Measurements from ENCODE around the gene ZC3H10. TPM values are rescaled to one million over a fixed set of nuclear protein-coding genes. Genes with fewer than 3 reads are reported as not detected.

Gene ZC3H10
- total RNA-seq, 1 donor from 2014 or later = 3.0 TPM

GRCh38 chr12:56163533-56164344, 45.7 kb downstream of the ZC3H10 start:
- Histone ChIP-seq H3K27me3 (ENCODE audit: control insufficient read depth, insufficient read depth, low read length) (no peaks in the 10 kb centered on the region), H3K36me3 (ENCODE audit: control insufficient read depth, insufficient read depth, low read length) (peaks cover 6% of the 10 kb centered on the region), H3K4me3 (ENCODE audit: low read depth, low read length) (no peak overlapping the region)
- no peak for DNase-seq (ENCODE audit: low read depth)
- no peak for TF ChIP-seq CTCF (IDR thresholded peaks at IDR 0.05; ENCODE audit: insufficient read depth, low read length, poor library complexity, severe bottlenecking)

- no peaks in the 10 kb centered on the region for H3K27me3 ChIP-seq (ENCODE audit: control insufficient read depth, insufficient read depth, low read length)
- H3K4me3 ChIP-seq (ENCODE audit: low read depth, low read length) = no peak overlapping the region
- peaks cover 6% of the 10 kb centered on the region for H3K36me3 ChIP-seq (ENCODE audit: control insufficient read depth, insufficient read depth, low read length)
- no peak for DNase-seq (ENCODE audit: low read depth)
- no peak for TF ChIP-seq CTCF (IDR thresholded peaks at IDR 0.05; ENCODE audit: insufficient read depth, low read length, poor library complexity, severe bottlenecking)
Measured at GRCh38 chr12:56164345-56164729, 46.3 kb downstream of the ZC3H10 start.

- Histone ChIP-seq H3K4me3 (ENCODE audit: low read depth, low read length) (no peak overlapping the region), H3K27me3 (ENCODE audit: control insufficient read depth, insufficient read depth, low read length) (no peaks in the 10 kb centered on the region), H3K36me3 (ENCODE audit: control insufficient read depth, insufficient read depth, low read length) (peaks cover 5% of the 10 kb centered on the region)
- TF ChIP-seq CTCF (IDR thresholded peaks at IDR 0.05; ENCODE audit: insufficient read depth, low read length, poor library complexity, severe bottlenecking) = no peak
- DNase-seq (ENCODE audit: low read depth) = no peak
Measured at GRCh38 chr12:56165369-56165768, 47.3 kb downstream of the ZC3H10 start.

GRCh38 chr12:56169229-56169759, 51.2 kb downstream of the ZC3H10 start:
- H3K4me3 ChIP-seq (ENCODE audit: low read depth, low read length) = no peak overlapping the region
- no peaks in the 10 kb centered on the region for H3K27me3 ChIP-seq (ENCODE audit: control insufficient read depth, insufficient read depth, low read length)
- no peak for TF ChIP-seq CTCF (IDR thresholded peaks at IDR 0.05; ENCODE audit: insufficient read depth, low read length, poor library complexity, severe bottlenecking)
- H3K36me3 ChIP-seq (ENCODE audit: control insufficient read depth, insufficient read depth, low read length) = peaks cover 7% of the 10 kb centered on the region
- DNase-seq (ENCODE audit: low read depth) = no peak

GRCh38 chr12:56172839-56173238, 54.8 kb downstream of the ZC3H10 start:
- no peak for DNase-seq (ENCODE audit: low read depth)
- Histone ChIP-seq H3K27me3 (ENCODE audit: control insufficient read depth, insufficient read depth, low read length) (no peaks in the 10 kb centered on the region), H3K36me3 (ENCODE audit: control insufficient read depth, insufficient read depth, low read length) (peaks cover 7% of the 10 kb centered on the region), H3K4me3 (ENCODE audit: low read depth, low read length) (no peak overlapping the region)
- no peak for TF ChIP-seq CTCF (IDR thresholded peaks at IDR 0.05; ENCODE audit: insufficient read depth, low read length, poor library complexity, severe bottlenecking)

Other genes starting within 250 kb of the ZC3H10 start
- 43.5 and 47.6 TPM in 2 replicates for gene PYM1, start 190.4 kb upstream of the ZC3H10 start, total RNA-seq
- gene DGKA, start 187.1 kb upstream of the ZC3H10 start, total RNA-seq = 59.4 and 60.9 TPM in 2 replicates
- 0.96 and 1.1 TPM in 2 replicates for gene PMEL, start 152.2 kb upstream of the ZC3H10 start, total RNA-seq
- gene CDK2, start 151.4 kb upstream of the ZC3H10 start, total RNA-seq = 21.4 and 23.2 TPM in 2 replicates
- 78.2 and 81.0 TPM in 2 replicates for gene RAB5B, start 144.2 kb upstream of the ZC3H10 start, total RNA-seq
- 12.0 and 18.0 TPM in 2 replicates for gene SUOX, start 121.0 kb upstream of the ZC3H10 start, total RNA-seq
- gene IKZF4, start 97.2 kb upstream of the ZC3H10 start, total RNA-seq = 5.7 and 5.8 TPM in 2 replicates
- gene RPS26, start 76.3 kb upstream of the ZC3H10 start, total RNA-seq = 1,382 and 1,633 TPM in 2 replicates
- 12.3 and 17.3 TPM in 2 replicates for gene ERBB3, start 38.1 kb upstream of the ZC3H10 start, total RNA-seq
- 149 and 179 TPM in 2 replicates for gene PA2G4, start 13.7 kb upstream of the ZC3H10 start, total RNA-seq
- 2,735 and 3,237 TPM in 2 replicates for gene RPL41, start 1.6 kb upstream of the ZC3H10 start, total RNA-seq
- gene ESYT1, start 10.0 kb downstream of the ZC3H10 start, total RNA-seq = 213 and 309 TPM in 2 replicates
- gene MYL6B, start 34.3 kb downstream of the ZC3H10 start, total RNA-seq = 95.2 and 107 TPM in 2 replicates
- gene MYL6, start 40.1 kb downstream of the ZC3H10 start, total RNA-seq = 1,283 and 1,365 TPM in 2 replicates
- gene SMARCC2, start 71.2 kb downstream of the ZC3H10 start, total RNA-seq = 33.7 and 40.5 TPM in 2 replicates
- 77.4 and 94.0 TPM in 2 replicates for gene RNF41, start 103.7 kb downstream of the ZC3H10 start, total RNA-seq
- gene NABP2, start 106.1 kb downstream of the ZC3H10 start, total RNA-seq = 38.9 and 47.6 TPM in 2 replicates
- 0.08 TPM in 1 of 2 replicates, not detected in the other for gene SLC39A5, start 111.8 kb downstream of the ZC3H10 start, total RNA-seq
- 38.8 and 45.2 TPM in 2 replicates for gene ANKRD52, start 140.1 kb downstream of the ZC3H10 start, total RNA-seq
- gene COQ10A, start 148.7 kb downstream of the ZC3H10 start, total RNA-seq = 13.7 and 14.6 TPM in 2 replicates
- gene CS, start 182.1 kb downstream of the ZC3H10 start, total RNA-seq = 126 and 143 TPM in 2 replicates
- gene CNPY2, start 197.7 kb downstream of the ZC3H10 start, total RNA-seq = 134 and 150 TPM in 2 replicates
- gene PAN2, start 215.7 kb downstream of the ZC3H10 start, total RNA-seq = 21.6 and 33.4 TPM in 2 replicates
- gene IL23A, start 220.6 kb downstream of the ZC3H10 start, total RNA-seq = 30.9 and 33.6 TPM in 2 replicates
- 125 and 133 TPM in 2 replicates for gene STAT2, start 241.8 kb downstream of the ZC3H10 start, total RNA-seq
- not detected in 2 replicates for gene APOF, start 244.6 kb downstream of the ZC3H10 start, total RNA-seq

Data from kidney epithelial cell (primary cell).